ENCODE measurements around the gene ARX.
A peak's percentile ranks its signal among the peaks of the same experiment; 100 is the strongest.

The ARX gene

DNA sequence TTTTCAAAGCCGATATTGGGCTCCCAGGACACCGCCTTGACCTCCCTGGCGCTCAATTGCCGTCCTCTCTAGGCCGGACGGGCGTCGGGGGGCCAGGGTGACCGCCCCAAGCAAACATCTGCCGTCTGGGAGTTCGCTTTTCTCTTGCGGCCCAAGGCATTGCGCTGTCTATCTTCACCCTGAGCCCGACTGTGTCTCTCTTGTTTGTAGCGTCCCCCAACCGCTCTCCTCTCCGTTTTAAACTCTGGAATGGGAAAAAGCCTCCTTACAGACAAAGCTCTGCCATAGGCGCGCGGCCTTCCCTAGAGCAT lies 551 bp upstream of the ARX start:
- DNase-seq, result no peak

- DNase-seq, result no peak
Observed at GRCh38 chrX:25014366-25014838, 1.4 kb downstream of the ARX start.

- DNase-seq, result peak; percentile 14
Observed at GRCh38 chrX:25013632-25014365, 2.0 kb downstream of the ARX start.

DNA sequence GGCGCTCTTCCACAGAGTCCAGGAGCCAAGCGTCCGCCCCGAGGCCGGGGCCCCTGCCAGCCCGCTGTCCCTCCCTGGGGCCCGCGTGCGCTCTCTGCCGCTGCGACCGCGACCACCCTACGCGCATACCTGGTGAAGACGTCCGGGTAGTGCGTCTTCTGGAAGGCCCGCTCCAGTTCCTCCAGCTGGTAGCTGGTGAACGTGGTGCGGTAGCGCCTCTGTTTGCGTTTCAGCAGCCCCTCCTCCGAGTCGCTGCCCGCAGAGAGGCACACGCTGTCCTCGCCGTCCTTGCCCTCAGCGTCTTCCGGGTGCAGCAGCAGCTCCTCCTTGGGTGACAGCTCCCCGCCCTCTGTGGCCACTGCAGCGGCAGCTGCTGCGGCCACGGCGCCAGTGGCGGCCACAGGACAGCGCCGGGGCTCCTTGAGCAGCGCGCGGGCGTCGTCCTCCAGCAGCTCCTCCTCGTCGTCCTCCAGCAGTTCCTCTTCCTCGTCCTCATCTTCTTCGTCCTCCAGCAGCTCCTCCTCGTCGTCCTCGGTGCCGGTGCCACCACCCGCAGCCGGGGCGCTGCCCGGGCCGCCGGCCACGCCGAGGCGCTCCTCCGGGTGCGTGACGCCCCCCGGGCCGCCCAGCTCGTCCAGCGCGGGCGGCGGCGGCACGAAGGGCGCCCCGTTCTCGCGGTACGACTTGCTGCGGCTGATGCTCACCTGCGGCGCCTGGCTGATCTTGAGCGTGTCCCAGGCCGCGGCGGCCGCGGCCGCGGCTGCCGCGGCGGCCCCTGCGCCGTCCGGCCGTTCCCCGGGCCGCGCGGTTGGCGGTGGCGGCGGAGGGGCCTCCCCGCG lies 2.8 kb downstream of the ARX start:
- DNase-seq, result no peak

GRCh38 chrX:25012433-25012735 lies 3.4 kb downstream of the ARX start:
- no peak for DNase-seq

- DNase-seq, result no peak
Observed at GRCh38 chrX:25011589-25012432, 4.0 kb downstream of the ARX start.

DNA sequence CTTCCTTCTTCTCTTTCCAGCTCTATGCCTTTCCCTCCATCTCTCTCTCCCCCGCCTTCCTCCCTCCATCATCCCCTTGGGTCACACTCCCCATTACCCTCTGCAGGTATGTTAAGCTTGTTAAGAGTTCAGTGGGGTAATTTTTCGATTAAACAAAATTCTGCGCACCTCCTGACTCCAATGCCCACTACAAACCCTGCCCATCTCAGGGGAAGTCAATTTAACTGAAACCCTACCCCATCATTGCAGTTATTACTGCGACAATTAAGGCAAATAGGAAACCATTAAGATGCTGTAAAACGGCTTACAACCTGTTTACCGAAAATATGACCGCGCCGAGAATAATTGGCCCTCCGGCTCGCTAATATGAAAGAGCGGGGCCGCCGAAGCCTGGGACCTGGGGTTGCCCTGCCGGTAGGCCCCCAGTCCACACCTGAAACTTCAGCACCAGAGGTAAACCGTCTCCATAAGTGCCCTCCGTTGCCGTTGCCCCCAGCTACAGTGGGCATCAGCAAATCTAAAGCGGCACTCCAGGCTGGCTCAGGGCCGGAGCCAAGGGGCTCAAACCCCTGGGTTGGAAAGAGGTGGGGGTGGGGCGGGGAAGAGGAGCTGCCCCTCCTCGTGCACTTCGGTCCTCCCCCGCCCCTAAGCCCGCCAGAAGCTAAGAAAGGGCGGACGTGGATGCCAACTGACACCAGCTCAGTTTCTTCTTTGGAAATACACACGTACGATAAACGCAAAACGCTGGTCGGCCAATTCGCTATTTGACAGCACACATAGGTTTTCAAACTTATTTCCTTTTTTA lies 4.8 kb downstream of the ARX start:
- no peak for DNase-seq

DNA sequence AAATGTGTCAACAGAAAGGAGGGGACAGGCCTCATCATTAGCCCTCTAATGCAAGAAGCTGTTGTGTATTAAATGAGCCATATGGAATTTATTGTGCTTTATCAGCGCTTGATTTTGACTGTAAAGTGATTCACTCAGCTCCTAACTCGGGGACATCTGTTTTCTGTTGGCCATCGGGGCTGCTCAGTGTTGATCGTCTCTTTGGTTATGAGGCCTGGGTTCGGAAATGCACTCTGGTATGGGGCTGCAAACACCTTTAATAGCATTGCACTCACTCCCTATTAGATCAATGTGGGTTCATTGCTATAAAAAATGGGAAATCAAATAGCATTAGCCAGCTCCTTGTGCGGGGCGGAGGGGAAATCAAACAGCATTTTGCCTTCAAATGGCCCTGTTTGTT lies 6.4 kb downstream of the ARX start:
- no peak for DNase-seq

DNA sequence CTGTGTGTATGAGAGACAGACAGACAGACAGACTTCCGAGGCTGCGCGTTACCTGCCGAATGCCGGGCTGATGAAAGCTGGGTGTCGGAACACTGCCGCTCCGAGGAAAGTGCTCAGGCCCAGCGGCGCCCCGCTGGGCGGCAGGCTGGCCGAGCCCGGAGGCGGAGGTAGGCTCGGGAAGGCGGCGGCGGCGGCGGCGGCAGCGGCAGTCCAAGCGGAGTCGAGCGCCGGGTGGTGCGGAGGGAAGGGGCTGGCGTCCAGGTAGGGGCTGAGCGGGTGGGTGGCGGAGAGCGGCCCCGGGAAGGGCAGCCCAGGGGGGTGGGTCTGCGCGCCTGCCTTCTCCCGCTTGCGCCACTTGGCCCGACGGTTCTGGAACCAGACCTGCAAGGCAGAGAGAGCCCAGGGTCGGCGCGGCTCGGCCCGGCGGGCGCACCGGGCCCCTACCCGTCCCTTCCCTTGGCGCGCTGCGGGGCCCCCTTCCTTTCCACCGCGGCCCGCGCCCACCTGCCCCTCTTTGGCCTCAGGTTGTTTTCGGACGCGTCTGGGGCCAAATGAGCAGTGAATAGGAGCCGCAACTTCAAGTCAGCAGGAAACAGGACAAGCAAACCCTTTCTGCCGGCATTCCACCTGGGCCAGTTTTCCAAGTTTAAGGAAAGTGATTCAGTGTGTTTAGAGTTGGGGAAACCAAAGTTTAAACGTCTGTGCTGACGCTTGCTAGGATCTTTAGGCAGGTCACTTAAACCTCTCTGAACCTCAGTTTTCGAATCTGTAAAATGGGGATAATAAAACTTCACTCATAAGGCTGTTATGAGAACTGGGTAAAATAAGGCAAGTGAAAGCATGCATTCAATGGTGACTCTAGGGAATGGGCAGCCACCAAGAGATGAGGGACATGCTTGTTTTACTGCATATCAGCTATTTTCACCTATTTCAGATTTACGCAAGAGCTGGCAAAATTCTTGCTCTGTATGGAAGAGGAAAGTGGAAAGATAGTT lies 8.4 kb downstream of the ARX start:
- DNase-seq, result no peak

GRCh38 chrX:25006586-25007058 lies 9.1 kb downstream of the ARX start:
- DNase-seq, result no peak

GRCh38 chrX:25005382-25006185 lies 10.2 kb downstream of the ARX start:
- DNase-seq, result no peak

GRCh38 chrX:25005034-25005381 lies 10.8 kb downstream of the ARX start:
- no peak for DNase-seq

- DNase-seq, result no peak
Observed at GRCh38 chrX:25004485-25005032, 11.2 kb downstream of the ARX start.

- DNase-seq, result no peak
Observed at GRCh38 chrX:25004040-25004439, 11.7 kb downstream of the ARX start.

- DNase-seq, result no peak
Observed at GRCh38 chrX:25003066-25003849, 12.5 kb downstream of the ARX start.

DNA sequence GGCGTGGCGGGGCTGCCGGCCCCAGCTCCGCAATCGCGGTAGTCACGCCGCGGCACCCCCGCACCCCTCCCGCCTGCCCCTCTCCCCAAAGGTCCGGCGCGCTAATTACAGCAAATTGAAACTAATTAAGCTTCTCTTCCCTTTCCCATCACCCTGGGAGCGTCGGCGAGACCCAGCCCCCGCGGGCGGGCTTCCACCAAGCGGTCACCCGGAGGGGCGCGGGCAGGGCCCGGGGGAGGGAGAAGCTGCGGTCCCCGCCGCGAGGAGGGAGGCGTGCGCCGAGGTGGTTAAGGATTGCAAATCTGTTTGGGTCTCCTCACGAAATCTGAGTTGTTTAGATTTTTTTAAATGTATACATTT lies 13.1 kb downstream of the ARX start:
- DNase-seq, result no peak

DNA sequence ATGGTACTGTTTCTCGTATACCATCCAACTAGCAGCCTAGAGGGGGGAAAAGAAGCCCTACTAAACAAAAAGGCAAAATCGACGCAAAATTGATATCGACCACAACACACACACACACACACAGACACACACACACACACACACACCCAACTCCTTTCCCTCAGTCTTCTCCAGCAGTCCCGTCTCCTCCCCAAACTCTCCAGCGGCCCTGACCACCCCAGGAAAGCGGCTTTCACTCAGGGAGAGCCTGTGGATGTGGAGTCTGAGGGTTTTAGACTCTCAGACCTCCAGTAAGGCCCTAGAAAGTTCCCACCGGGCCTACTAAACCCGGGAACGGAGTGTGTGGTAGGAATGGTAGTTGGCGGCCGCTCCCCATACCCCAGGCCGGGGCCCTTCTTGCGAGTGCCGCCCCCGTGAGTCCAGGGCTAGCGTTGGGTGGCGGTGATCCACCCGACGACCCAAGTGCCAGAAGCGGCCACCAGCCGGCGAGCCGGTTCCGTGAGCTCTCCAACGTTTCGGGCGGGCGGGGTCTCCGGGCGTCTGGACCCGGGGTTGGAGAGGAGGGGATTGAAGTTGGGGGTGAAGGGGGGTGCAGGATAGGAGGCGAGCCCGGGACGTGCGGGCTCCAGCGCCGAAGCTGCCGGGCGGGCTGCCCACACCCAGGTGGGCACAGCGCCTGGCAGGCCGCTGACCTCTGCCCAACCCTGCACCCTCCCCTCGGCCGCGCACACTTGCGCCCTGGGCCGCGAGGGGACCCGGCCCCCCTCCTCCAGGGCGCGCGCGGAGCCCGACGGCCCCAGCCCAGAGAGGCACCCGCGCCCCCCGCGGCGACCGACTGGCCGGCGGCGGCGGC lies 13.7 kb downstream of the ARX start:
- DNase-seq, result no peak

DNA sequence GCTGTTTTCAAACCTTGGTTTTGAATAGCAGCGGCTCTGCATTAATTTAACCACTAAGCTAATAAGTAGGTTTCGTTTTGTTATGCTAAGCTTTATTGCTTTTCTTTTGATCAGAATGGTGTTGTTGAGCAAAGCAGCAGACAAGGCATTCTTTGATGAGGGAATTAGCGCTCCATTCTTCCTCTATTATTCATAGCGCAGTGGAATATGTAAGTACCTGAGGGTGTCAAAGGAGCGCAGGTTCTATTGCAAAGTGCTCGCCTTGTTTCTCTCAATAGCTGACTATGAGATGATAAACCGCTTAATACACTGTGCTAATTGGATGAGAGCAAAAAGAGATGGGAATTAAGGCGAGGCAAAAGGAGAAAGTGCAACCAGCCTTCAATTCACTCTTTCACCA lies 16.3 kb downstream of the ARX start:
- DNase-seq, result no peak
